HepG2 (cell line): ENCODE data around the gene ENGASE. TPM values are rescaled to one million over a fixed set of nuclear protein-coding genes. Genes with fewer than 3 reads are reported as not detected.
A peak's percentile ranks its signal among the peaks of the same experiment; 100 is the strongest.

Source experiments
- ARNT2 ChIP-seq: sonication (generic); formaldehyde crosslinking; IDR thresholded peaks from 2 replicates; pipeline ENCODE4 v1.8.0; 2022; ENCODE audit warnings: mild to moderate bottlenecking, low read depth, missing genetic modification reagents, moderate library complexity
- CCAR2 ChIP-seq: fragments of 200-400 bp; formaldehyde crosslinking; optimal IDR thresholded peaks from 2 replicates; pipeline ENCODE3; 2018; ENCODE audit warnings: low read depth, mild to moderate bottlenecking, low read length, moderate library complexity
- CENPBD1 ChIP-seq: sonication (generic); formaldehyde crosslinking; IDR thresholded peaks from 2 replicates; pipeline ENCODE4 v1.8.0; 2022; ENCODE audit warnings: missing genetic modification reagents, low read depth, mild to moderate bottlenecking, borderline replicate concordance
- DRAP1 ChIP-seq: IDR thresholded peaks from 2 replicates; pipeline ENCODE4 v1.6.1; 2016; ENCODE audit warnings: missing genetic modification reagents, missing compliant biosample characterization
- FOXJ3 ChIP-seq: sonication (generic); formaldehyde crosslinking; IDR thresholded peaks from 2 replicates; pipeline ENCODE4 v1.4.0; 2020; ENCODE audit warnings: missing genetic modification reagents, mild to moderate bottlenecking, borderline replicate concordance
- GABPB1 ChIP-seq: IDR thresholded peaks from 2 replicates; pipeline ENCODE4 v1.6.1; 2016; ENCODE audit warnings: mild to moderate bottlenecking, missing genetic modification reagents, moderate library complexity, missing compliant biosample characterization
- GMEB1 ChIP-seq: sonication (generic); formaldehyde crosslinking; IDR thresholded peaks from 2 replicates; pipeline ENCODE4 v1.5.1; 2020; ENCODE audit warnings: missing genetic modification reagents, mild to moderate bottlenecking, borderline replicate concordance
- GPN1 ChIP-seq: sonication (generic); formaldehyde crosslinking; IDR thresholded peaks from 2 replicates; pipeline ENCODE4 v1.5.1; 2020; ENCODE audit warnings: missing genetic modification reagents, borderline replicate concordance
- GTF3A ChIP-seq: sonication (generic); formaldehyde crosslinking; conservative IDR thresholded peaks from 2 replicates; pipeline ENCODE4 v1.4.0; 2020; ENCODE audit warnings: mild to moderate bottlenecking, missing genetic modification reagents
- HOXD1 ChIP-seq: sonication (generic); formaldehyde crosslinking; IDR thresholded peaks from 2 replicates; pipeline ENCODE4 v1.5.0; 2020; ENCODE audit warnings: missing genetic modification reagents
- KDM5B ChIP-seq: sonication (generic); formaldehyde crosslinking; IDR thresholded peaks from 2 replicates; pipeline ENCODE4 v1.4.0; 2020; ENCODE audit warnings: missing genetic modification reagents, mild to moderate bottlenecking, borderline replicate concordance
- MXD4 ChIP-seq: IDR thresholded peaks from 2 replicates; pipeline ENCODE4 v1.6.1; 2016; ENCODE audit warnings: mild to moderate bottlenecking, missing biosample characterization, missing genetic modification reagents
- NBN ChIP-seq: fragments of 450-650 bp; conservative IDR thresholded peaks from 2 replicates; pipeline ENCODE4 v1.6.1; 2017
- NFATC3 ChIP-seq: sonication (generic); formaldehyde crosslinking; IDR thresholded peaks from 2 replicates; pipeline ENCODE4 v1.5.1; 2020; ENCODE audit warnings: mild to moderate bottlenecking, missing genetic modification reagents
- REPIN1 ChIP-seq: sonication (generic); formaldehyde crosslinking; IDR thresholded peaks from 2 replicates; pipeline ENCODE4 v1.8.0; 2022; ENCODE audit warnings: missing genetic modification reagents, low read depth, mild to moderate bottlenecking, borderline replicate concordance
- TBX3 ChIP-seq: fragments of 450-650 bp; IDR thresholded peaks from 2 replicates; pipeline ENCODE4 v1.6.1; 2017; ENCODE audit warnings: antibody characterized with exemption, mild to moderate bottlenecking, inconsistent platforms, borderline replicate concordance
- TFE3 ChIP-seq: IDR thresholded peaks from 2 replicates; pipeline ENCODE4 v1.6.1; 2016
- THRA ChIP-seq: sonication (generic); formaldehyde crosslinking; IDR thresholded peaks from 2 replicates; pipeline ENCODE4 v1.4.0; 2020; ENCODE audit warnings: missing genetic modification reagents, borderline replicate concordance
- ZFAT ChIP-seq: sonication (generic); formaldehyde crosslinking; conservative IDR thresholded peaks from 2 replicates; pipeline ENCODE4 v1.8.1; 2023; ENCODE audit warnings: missing genetic modification reagents, inconsistent platforms
- ZNF207 ChIP-seq: fragments of 450-650 bp; IDR thresholded peaks from 2 replicates; pipeline ENCODE4 v1.6.1; 2016; ENCODE audit warnings: antibody characterized with exemption, borderline replicate concordance
- ZNF256 ChIP-seq: sonication (generic); formaldehyde crosslinking; conservative IDR thresholded peaks from 2 replicates; pipeline ENCODE4 v1.4.0; 2020; ENCODE audit warnings: missing genetic modification reagents
- ZNF282 ChIP-seq: fragments of 450-650 bp; IDR thresholded peaks from 2 replicates; pipeline ENCODE4 v1.6.1; 2018; ENCODE audit not compliant: partially characterized antibody
- ZNF670 ChIP-seq: sonication (generic); formaldehyde crosslinking; IDR thresholded peaks from 2 replicates; pipeline ENCODE4 v1.8.0; 2022; ENCODE audit warnings: mild to moderate bottlenecking, missing genetic modification reagents, borderline replicate concordance
- ZNF777 ChIP-seq: sonication (generic); formaldehyde crosslinking; IDR thresholded peaks from 2 replicates; pipeline ENCODE4 v1.4.0; 2020; ENCODE audit warnings: missing genetic modification reagents
- ZNF891 ChIP-seq: sonication (generic); formaldehyde crosslinking; IDR thresholded peaks from 2 replicates; pipeline ENCODE4 v1.5.0; 2020; ENCODE audit warnings: mild to moderate bottlenecking, missing genetic modification reagents
- polyA plus RNA-seq, 8 experiments: library from polyadenylated mRNA; depleted of rRNA in 3 of 8; stranded (reverse) in 7 of 8; unstranded in 1 of 8; fragments of >200 nt; fragmentation: Illumina TruSeq in 4 of 8; extraction: Trizol in 4 of 8; gene quantifications; 2 replicates each; pipeline versions ENCODE4 v1.2.1 to v1.2.3, GENCODE V29; 2011 to 2016; ENCODE audit warnings: low read depth in 4 of 8, missing spikeins in 1 of 8, mixed read lengths in 1 of 8; ENCODE audit not compliant: insufficient read depth in 1 of 8
- total RNA-seq, 5 experiments: library from RNA; depleted of rRNA; stranded (reverse); fragments of >200 nt; fragmentation: Illumina TruSeq; extraction: Trizol; gene quantifications; 2 replicates each; pipeline ENCODE4 v1.2.3, GENCODE V29; 2016; ENCODE audit warnings: low read depth in 1 of 5

The ENGASE gene
- total and polyA plus RNA-seq, 2 of the 13 experiments (the other 11 are each of a cell fraction or from before 2014, with no cell fraction given): 10.6 to 18.1 TPM

- TF ChIP-seq CCAR2: no peak
- TF ChIP-seq DRAP1: peak; percentile 60; the same call in 1 of the 2 replicates
- peak; percentile 85; the same call in 1 of the 2 replicates for TF ChIP-seq THRA (CRISPR knock-in tag)
- no peak for TF ChIP-seq ZFAT (CRISPR knock-in tag)
- peak; percentile 86; the same call in 1 of the 2 replicates for TF ChIP-seq FOXJ3 (CRISPR knock-in tag)
- TF ChIP-seq GMEB1 (CRISPR knock-in tag): no peak
- no peak for TF ChIP-seq CENPBD1 (CRISPR knock-in tag)
- no peak for TF ChIP-seq ZNF256
- TF ChIP-seq ZNF891 (CRISPR knock-in tag): peak; percentile 82
- peak; percentile 69; the same call in 1 of the 2 replicates for TF ChIP-seq ARNT2 (CRISPR knock-in tag)
- no peak; the same call in 1 of the 2 replicates for TF ChIP-seq ZNF670
- TF ChIP-seq ZNF777 (CRISPR knock-in tag): no peak
- TF ChIP-seq NBN: no peak
- peak; percentile 42; the same call in 1 of the 2 replicates for TF ChIP-seq KDM5B (CRISPR knock-in tag)
- TF ChIP-seq ZNF282: no peak
- no peak for TF ChIP-seq ZNF207
- TF ChIP-seq NFATC3: no peak
- peak; percentile 69 for TF ChIP-seq GABPB1 (CRISPR knock-in tag)
- no peak for TF ChIP-seq GTF3A (CRISPR knock-in tag)
- no peak for TF ChIP-seq REPIN1
- TF ChIP-seq MXD4 (CRISPR knock-in tag): peak; percentile 74
- TF ChIP-seq TBX3: no peak
- TF ChIP-seq HOXD1 (CRISPR knock-in tag): no peak
- TF ChIP-seq TFE3 (CRISPR knock-in tag): 0 out of 2 replicates have a peak, but pooled peaks have one; percentile 46
- TF ChIP-seq GPN1: no peak
These were observed 48.0 kb upstream of the ENGASE start (continued) for GRCh38 chr17:79026376-79027273.
